Tibial artery (tissue), 4 donors: ENCODE results near the gene TGFBRAP1.

Experiments
- DNase-seq, 2 donors: peaks; one replicate each; pipeline ENCODE4 v3.0.0-alpha.2; 2019
- H3K27ac ChIP-seq, 2 donors: fragments of 200-600 bp; sonication (generic) in 1 of 2; 1 replicate in 1 of 2; 2 replicates in 1 of 2; pipeline ENCODE4 v1.5.1; 2018 to 2019; ENCODE audit warnings: mild to moderate bottlenecking in 1 of 2
- H3K27me3 ChIP-seq, 2 donors: fragments of 200-600 bp; sonication (generic) in 1 of 2; one replicate each; pipeline versions ENCODE4 v1.5.1 to v1.6.0; 2016 to 2019
- H3K36me3 ChIP-seq, 3 donors: fragments of 200-600 bp; sonication (generic) in 2 of 3; one replicate each; pipeline ENCODE4 v1.5.1; 2016 to 2019; ENCODE audit warnings: mild to moderate bottlenecking in 2 of 3
- H3K4me1 ChIP-seq, 4 donors: fragments of 200-600 bp; sonication (generic) in 2 of 4; 1 replicate in 3 of 4; 2 replicates in 1 of 4; pipeline ENCODE4 v1.5.1; 2016 to 2019
- H3K4me3 ChIP-seq, 2 donors: fragments of 200-600 bp; sonication (generic) in 1 of 2; 1 replicate in 1 of 2; 2 replicates in 1 of 2; pipeline ENCODE4 v1.5.1; 2018 to 2019; ENCODE audit warnings: mild to moderate bottlenecking in 2 of 2
- H3K9me3 ChIP-seq, 3 donors: fragments of 200-600 bp; sonication (generic) in 1 of 3; one replicate each; pipeline ENCODE4 v1.5.1; 2016 to 2019
- intact Hi-C: fragments of 100-400 bp; cut with DNase I; formaldehyde crosslinking; loops from one replicate; pipeline ENCODE4 v1.15.0; 2023; ENCODE audit warnings: low total_unique reads
- TF ChIP-seq, protein P1 (sequence below), 2 experiments: fragments of 200-600 bp in 1 of 2; fragments of 450-650 bp in 1 of 2; IDR thresholded peaks; one replicate each; pipeline ENCODE4 v1.5.1; 2017 to 2019; ENCODE audit warnings: antibody characterized with exemption in 2 of 2, mild to moderate bottlenecking in 1 of 2, moderate library complexity in 1 of 2

TGFBRAP1 gene

DNA sequence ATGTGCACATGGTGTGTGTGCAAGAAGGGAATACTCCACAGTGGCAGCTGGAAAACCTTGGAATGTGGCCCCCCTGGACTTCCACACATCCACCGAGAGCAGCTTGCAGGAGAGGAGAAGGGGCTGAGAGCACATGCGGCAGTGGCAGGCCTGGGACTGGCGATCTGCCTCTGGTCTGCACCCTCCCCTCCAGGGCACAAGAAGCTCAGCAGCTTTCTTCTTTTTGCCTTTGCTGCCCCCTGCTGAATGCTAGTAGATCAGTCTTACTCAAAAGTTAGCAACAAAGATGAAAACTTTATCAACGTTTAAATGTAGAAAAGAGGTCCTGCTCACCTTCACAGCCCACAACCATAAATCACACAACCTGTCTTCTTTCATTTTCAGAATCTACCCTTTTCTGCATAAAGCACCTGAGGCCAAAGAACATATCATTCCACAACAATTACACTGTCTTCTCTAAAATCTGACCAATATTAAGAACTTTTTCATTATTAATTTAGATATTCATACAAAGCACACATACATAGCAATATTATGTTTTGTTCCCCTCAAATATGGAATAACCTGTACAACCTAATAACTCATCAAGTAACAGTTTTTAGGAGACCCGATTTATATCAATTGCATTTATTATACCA is 34.6 kb downstream of the TGFBRAP1 start:
- TF ChIP-seq, protein P1, sequence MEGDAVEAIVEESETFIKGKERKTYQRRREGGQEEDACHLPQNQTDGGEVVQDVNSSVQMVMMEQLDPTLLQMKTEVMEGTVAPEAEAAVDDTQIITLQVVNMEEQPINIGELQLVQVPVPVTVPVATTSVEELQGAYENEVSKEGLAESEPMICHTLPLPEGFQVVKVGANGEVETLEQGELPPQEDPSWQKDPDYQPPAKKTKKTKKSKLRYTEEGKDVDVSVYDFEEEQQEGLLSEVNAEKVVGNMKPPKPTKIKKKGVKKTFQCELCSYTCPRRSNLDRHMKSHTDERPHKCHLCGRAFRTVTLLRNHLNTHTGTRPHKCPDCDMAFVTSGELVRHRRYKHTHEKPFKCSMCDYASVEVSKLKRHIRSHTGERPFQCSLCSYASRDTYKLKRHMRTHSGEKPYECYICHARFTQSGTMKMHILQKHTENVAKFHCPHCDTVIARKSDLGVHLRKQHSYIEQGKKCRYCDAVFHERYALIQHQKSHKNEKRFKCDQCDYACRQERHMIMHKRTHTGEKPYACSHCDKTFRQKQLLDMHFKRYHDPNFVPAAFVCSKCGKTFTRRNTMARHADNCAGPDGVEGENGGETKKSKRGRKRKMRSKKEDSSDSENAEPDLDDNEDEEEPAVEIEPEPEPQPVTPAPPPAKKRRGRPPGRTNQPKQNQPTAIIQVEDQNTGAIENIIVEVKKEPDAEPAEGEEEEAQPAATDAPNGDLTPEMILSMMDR (IDR thresholded peaks at IDR 0.05): no peak
- DNase-seq: no peak
- no peak overlapping the region for H3K27ac ChIP-seq
- peaks cover 0 to 8% (median 0%) of the 10 kb centered on the region in 4 donors for H3K4me1 ChIP-seq
- no peak overlapping the region for H3K4me3 ChIP-seq
- peaks cover 39 to 78% (median 55%) of the 10 kb centered on the region in 3 donors for H3K36me3 ChIP-seq
- intact Hi-C loops: no loop called here
- H3K27me3 ChIP-seq: no peaks in the 10 kb centered on the region
- H3K9me3 ChIP-seq: no peaks in the 10 kb centered on the region

DNA sequence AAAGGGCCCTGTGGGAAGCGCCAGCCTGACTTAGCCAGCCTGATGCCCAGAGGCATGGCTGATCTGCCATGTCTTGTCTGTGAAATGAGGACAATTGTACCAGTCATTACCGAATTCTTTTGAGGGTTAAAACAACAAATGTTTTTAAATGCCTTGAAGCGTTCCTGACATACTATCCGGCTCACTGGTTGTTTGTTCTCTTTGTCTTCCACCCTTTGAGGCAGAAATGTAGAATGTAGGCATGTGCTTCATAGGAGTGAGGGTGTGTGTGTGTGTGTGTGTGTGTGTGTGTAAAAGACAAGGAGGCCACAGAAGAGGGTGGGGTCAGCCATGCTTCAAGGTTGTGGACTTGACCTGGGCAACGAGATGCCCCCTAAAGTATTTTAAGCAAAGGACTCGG is 35.5 kb downstream of the TGFBRAP1 start:
- peaks cover 0 to 4% (median 0%) of the 10 kb centered on the region in 4 donors for H3K4me1 ChIP-seq
- H3K36me3 ChIP-seq: peaks cover 44 to 84% (median 55%) of the 10 kb centered on the region in 3 donors
- H3K4me3 ChIP-seq: no peak overlapping the region
- no peak for DNase-seq
- TF ChIP-seq, protein P1 (IDR thresholded peaks at IDR 0.05): no peak
- no peaks in the 10 kb centered on the region for H3K27me3 ChIP-seq
- intact Hi-C loops: no loop called here
- no peak overlapping the region for H3K27ac ChIP-seq
- no peaks in the 10 kb centered on the region for H3K9me3 ChIP-seq

DNA sequence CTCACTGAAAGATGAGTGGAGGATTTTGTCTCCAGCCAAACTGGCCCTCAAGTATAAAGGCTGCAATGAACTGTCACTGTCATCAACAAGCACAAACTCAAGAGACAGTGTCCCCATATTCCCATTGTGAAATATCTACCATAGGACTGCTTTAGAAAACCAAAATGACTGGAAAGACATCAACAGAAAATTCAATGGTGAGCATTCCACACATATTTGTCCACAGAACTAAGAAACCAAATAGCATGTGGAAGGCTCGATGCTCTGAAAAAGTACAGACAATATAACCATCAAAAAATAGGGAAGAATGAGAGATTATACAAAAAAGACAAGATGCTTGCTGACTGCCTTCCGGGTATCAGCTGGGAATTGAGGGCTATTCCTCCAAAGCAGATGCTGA is 37.6 kb downstream of the TGFBRAP1 start:
- Histone ChIP-seq H3K9me3 (no peaks in the 10 kb centered on the region), H3K4me1 (peaks cover 0 to 3% (median 0%) of the 10 kb centered on the region in 4 donors), H3K4me3 (no peak overlapping the region), H3K27me3 (no peaks in the 10 kb centered on the region), H3K36me3 (peaks cover 30 to 73% (median 53%) of the 10 kb centered on the region in 3 donors), H3K27ac (no peak overlapping the region)
- DNase-seq: no peak
- intact Hi-C loops: no loop called here
- TF ChIP-seq, protein P1 (IDR thresholded peaks at IDR 0.05): no peak

DNA sequence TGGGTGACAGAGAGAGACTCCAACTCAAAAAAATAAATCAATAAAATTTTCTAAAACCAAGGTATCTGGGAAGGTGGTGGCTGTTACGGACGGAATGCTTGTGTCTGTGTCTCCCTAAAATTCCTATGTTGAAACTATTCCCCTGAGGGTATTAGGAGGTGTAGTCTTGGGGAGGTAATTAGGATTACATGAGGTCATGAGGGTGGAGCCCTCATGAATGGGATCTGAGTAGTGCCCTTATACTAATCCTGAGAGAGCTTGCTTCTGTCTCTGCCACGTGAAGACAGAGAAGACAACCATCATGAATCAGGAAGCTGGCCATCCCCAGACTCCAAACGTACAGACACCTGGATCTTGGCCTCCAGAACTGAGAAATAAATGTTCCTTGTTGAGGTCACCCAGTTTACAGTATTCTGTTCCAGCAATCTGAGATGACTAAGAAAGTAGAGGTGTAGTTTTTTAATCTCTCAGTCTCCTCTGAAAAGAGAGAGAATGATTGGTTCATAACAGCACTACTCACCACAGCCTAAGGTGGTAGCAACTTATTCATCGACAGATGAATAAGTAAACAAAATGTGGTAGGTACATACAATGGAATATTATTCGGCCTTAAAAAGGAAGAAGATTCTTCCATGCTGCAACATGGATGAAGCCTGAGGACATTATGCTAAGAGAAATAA is 38.4 kb downstream of the TGFBRAP1 start:
- Histone ChIP-seq H3K4me1 (peaks cover 0 to 3% (median 0%) of the 10 kb centered on the region in 4 donors), H3K9me3 (no peaks in the 10 kb centered on the region), H3K36me3 (peaks cover 28 to 75% (median 57%) of the 10 kb centered on the region in 3 donors), H3K4me3 (no peak overlapping the region), H3K27ac (no peak overlapping the region), H3K27me3 (no peaks in the 10 kb centered on the region)
- intact Hi-C loops: no loop called here
- TF ChIP-seq, protein P1 (IDR thresholded peaks at IDR 0.05): no peak
- no peak for DNase-seq

DNA sequence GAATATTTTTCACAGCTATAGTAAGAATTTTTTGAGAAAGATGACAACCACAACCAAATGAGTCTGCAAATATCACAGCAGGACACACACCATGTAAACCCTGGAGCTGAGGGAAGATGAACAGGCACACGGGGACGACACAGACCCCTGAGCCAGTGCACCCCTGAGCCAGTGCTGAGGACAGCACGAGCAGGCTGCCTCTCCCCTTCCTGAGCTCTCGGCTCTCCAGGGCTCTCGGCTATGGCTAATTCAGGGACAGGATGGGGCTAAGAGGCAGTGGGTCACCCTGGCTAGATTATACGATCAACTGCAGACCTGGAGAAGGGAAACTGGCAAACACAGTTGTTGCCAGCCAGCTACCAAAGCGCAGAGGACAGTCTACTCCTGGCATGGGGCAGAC is 41.4 kb downstream of the TGFBRAP1 start:
- Histone ChIP-seq H3K27ac (no peak overlapping the region), H3K36me3 (peaks cover 35 to 82% (median 68%) of the 10 kb centered on the region in 3 donors), H3K4me1 (no peaks in the 10 kb centered on the region), H3K9me3 (no peaks in the 10 kb centered on the region), H3K4me3 (no peak overlapping the region), H3K27me3 (no peaks in the 10 kb centered on the region)
- TF ChIP-seq, protein P1 (IDR thresholded peaks at IDR 0.05): no peak
- intact Hi-C loops: no loop called here
- no peak for DNase-seq
